Stimulated activated CD4-positive, alpha-beta T cell treated with anti-CD3 and anti-CD28 coated beads, TNF-alpha, amount 100 ng/mL, for 24 hours (primary cell): ENCODE data around the gene FER1L5.

ENCODE experiments used
- DNase-seq, 3 experiments: peaks; one replicate each; pipeline ENCODE4 v3.0.0-alpha.2; 2020; ENCODE audit warnings: low read depth in 3 of 3

FER1L5 gene

DNA sequence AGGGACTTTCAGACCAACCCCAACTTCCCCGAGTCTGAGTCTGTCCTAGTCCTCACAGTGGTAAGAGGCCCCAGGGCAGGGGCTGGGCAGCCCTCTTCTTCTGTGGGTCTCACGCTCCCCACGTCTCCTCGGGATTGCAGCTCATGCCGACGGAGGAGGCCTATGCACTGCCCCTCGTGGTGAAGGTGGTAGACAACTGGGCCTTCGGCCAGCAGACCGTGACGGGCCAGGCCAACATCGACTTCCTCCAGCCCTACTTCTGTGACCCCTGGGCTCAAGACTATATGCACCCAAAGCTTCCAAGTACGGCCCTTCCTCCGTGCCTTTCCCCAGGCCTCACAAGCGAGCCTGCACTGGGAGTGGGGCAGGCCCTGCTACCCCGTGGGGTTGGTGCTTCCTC is 53.0 kb downstream of the FER1L5 start:
- DNase-seq, result no peak

DNA sequence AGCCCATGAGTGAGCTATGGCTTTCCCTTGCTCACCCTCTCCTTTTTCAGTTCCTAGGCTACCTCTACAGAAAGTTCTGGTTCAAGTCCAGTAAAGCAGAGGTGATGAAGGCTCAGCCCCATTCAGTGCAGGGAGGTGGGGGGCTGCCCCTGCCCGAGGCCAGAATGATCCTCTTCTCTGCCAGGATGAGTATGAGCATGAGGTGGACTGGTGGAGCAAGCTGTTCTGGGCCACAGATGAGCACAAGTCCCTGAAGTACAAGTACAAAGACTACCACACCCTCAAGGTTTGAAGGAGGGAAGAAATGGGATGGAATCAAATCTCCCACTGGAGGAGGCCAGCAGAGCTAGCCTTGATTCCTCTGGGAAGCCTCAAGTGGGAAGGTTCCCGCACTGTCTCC is 54.9 kb downstream of the FER1L5 start:
- DNase-seq, result no peak

DNA sequence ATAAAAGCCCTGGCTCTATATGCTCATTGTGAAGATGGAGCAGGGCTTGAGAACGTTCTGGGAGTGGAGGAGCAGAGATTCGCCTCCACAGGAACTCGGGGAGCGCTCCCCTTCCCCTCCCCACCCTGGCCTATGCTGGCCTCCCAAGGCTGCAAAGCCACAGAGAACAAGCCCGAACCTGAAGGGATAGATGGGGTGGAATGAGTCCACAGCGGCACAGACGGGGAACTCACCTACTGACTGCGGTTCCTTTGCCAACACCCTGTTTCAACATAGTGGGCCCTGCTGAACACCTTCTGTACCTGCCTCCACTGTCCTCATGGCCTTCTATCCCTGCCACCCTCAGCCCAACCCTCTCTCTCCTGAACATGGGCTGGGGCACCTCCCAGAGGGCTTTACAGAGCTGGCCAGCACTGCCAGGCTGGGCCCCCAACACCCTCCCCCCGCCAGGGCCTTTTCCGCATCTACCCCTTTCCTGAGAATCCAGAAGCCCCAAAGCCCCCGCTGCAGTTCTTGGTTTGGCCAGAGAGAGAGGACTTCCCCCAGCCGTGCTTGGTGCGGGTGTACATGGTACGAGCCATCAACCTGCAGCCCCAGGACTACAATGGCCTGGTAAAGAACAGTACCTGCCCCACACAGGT is 55.8 kb downstream of the FER1L5 start:
- no peak for DNase-seq

DNA sequence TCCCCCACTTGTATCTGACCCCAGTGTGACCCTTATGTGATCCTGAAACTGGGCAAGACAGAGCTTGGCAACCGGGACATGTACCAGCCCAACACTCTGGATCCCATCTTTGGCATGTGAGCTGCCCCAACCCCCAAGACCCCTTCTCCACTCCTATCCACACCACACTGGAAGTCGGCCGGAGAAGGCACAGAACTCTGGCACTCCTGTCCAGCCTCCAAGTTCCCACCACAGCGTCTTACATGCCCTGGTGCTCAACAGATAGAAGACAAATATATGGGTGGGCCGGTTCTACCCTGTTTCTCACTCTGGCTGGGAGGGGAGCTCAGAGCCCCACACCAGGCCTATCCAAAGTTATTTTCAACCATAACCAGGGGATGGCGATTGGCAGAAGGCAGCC is 56.5 kb downstream of the FER1L5 start:
- no peak for DNase-seq

DNA sequence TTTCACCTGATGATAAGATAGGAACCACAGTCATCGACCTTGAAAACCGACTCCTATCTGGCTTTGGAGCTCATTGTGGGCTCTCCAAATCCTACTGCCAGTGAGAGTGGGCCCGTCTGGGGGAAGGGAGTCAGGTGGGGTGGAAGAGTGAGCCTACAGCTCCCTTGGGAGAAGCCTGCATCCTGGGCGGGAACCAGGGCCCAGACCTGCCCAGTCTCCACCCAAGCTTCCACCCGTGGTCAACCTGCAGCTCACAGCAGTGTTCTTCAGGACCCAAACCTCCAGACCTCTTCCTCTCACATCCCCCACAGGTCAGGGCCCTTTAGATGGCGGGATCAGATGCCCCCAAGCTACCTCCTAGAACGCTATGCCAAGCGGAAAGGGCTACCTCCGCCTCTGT is 57.1 kb downstream of the FER1L5 start:
- DNase-seq, result no peak

DNA sequence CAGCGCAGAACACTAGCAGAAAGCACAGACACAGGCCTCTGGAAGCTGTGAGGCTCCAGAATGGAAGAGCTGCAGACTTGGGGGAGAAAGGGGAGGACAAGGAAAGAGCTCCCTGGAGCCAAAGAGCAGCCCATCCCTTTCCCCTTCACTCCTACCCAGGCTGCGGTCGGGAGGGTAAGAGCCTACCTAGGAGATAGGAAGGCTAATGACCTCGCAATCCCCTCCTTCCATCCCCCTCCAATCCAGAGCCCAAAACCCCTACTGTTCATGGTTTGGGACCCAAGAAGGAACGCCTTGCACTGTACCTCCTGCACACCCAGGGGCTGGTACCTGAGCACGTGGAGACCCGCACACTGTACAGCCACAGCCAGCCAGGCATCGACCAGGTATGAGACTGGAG is 57.5 kb downstream of the FER1L5 start:
- no peak for DNase-seq

DNA sequence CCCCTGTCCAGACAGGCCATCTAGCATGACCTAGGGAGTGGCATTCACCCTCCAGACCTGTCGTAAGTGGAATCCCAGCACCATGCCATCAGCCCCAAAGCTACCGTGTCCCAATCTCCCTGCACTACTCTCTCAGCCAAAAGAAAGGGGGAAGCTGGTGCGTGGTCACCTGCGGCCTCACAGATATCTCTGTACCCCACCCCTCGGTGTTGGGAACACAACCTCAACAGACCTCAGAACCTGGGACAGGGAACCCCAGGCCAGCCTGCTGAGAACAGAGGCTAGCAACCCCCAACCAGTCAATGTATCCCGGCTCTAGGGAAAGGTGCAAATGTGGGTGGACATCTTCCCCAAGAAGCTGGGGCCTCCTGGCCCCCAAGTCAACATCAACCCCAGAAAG is 59.1 kb downstream of the FER1L5 start:
- DNase-seq, result no peak

DNA sequence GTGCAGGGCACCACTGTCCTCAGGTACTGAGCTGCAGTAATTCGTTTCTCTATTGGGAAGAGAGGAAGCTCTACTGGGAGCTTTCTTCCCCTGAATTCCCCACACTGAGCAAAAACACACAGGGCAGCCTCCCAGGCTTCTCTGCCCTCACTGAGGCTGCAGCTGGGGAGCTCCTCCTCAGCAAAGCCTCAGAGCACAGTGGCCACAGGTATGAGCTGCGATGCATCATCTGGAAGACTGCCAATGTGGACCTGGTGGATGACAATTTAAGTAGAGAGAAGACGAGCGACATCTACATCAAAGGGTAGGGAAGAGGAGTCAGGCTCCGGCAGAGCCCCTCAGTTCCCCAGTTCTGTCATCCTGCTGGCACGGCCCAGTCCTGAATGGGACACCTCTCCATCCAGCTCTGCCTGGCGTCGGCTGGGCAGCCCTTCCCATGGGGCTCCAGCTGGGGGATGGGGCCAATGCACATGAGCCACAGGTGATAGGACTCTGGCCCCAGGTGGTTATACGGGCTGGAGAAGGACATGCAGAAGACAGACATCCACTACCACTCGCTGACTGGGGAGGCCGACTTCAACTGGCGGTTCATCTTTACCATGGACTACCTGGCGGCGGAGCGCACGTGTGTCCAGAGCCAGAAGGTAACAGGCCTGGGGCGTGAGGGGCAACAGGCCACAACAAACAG is 59.7 kb downstream of the FER1L5 start:
- no peak for DNase-seq

DNA sequence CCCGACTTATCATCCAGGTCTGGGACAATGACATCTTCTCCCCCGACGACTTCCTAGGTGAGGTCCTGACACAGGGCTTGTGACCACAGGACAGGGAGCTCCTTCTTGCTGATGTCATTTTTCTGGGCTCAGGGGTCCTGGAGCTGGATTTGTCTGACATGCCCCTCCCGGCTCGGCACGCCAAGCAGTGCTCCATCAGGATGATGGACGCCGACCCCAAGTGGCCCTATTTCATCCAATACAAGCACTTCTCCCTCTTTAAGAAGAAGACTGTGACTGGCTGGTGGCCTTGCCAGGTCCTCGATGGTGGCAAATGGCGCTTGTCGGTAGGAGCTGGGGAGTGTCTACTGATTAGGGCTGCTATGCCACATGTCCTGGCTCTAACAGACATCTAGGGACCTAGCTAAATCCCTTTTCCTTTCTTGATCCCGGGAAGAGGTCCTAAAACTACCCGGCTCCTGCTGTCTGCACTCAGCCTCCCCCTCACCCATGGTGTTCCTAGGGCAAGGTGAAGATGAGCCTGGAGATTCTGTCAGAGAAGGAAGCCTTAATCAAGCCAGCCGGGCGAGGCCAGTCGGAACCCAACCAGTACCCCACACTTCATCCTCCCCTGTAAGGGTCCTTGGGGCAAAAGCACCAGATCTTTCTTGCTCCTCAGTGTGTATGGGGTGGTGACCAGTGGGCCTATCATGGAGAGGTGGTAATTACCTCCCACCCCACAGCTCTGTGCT is 60.6 kb downstream of the FER1L5 start:
- DNase-seq, result no peak

DNA sequence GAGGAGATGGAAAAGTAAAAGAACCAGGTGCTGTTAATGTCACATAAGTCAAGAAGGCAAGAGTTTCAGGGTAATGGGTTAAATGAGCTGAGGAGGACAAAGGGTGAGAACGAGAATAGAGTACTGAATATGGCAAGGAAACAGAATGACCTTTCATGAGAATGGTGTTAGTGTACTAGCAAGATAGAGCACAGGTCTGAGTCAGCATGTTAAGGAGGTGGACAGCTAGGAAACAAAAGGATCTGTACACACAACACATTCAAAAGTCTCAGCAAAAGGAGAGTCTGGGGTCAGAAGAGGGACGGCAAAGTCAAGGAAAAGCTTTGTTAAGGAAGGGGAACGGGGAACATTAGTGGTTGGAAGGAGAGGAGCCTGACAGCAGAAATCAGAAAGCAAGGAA is 68.4 kb downstream of the FER1L5 start:
- DNase-seq, result no peak

DNA sequence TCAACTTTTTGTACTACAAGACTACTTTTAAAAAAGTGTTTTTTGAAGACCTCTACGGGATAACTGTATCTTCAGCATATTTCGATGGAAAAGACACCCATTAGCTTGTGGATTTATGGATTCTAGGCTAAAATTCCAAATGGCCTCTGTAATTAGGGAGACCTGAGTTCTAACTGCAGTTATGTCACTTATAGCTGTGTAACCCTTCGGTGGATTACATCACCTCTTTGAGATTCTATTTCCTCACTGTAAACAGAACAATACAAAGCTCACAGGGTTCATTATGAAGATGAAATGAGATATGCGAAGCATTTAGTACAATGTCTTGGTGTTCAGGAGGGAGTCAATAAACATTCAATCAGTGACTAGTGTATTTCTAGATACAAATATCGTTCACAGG is 73.1 kb downstream of the FER1L5 start:
- DNase-seq, result no peak

DNA sequence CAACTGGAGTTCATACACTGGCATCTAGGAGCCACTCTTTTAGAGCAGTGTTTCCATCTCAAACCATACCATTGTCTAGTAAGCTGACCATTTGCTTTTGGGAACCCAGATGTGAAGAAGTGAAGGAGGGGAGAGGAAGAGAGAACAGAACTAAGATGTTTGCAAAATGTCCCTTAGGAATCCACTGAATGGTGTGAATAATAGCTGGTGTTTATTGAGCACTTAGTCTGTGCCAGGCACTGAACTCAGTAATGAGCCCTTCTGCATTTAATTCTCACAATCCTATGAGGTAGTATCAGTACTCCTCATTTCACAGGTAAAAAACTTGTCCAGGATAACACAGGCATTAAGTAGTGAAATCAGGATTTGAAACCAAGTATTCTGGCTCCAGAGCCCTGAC is 73.8 kb downstream of the FER1L5 start:
- no peak for DNase-seq

DNA sequence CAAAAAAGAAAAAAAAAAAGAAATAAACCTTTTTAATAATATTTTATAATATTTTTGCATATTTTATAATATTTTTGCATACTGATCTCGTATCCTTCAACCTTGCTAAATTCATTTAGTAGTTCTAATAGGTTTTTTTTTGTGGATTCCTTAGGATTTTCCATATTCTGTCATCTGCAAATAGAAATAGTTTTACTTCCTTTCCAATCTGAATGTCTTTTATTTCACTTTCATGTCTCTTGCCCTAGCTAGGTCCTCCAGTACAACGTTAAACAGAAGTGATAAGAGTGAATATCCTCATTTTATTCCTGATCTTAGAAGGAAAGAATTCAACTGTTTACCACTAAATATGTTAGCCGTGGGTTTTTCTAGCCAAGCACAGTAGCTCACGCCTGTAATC is 83.6 kb downstream of the FER1L5 start:
- DNase-seq, result no peak

DNA sequence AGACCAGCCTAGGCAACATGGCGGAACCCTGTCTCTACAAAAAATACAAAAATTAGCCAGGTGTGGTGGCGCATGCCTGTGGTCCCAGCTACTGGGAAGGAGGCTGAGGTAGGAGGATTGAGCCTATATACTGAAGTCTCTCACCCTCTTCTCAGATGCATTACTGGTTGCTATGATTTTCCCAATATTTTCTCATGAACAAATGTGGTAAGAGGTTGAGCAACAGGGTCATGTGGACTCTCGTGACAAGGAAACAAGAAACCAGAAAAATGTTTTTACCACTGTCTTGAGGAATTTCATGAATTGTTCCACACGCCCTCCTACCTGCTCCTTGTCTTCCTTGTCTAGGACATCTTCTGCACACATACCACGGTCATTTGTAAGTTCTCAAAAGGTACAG is 84.9 kb downstream of the FER1L5 start:
- DNase-seq, result no peak

DNA sequence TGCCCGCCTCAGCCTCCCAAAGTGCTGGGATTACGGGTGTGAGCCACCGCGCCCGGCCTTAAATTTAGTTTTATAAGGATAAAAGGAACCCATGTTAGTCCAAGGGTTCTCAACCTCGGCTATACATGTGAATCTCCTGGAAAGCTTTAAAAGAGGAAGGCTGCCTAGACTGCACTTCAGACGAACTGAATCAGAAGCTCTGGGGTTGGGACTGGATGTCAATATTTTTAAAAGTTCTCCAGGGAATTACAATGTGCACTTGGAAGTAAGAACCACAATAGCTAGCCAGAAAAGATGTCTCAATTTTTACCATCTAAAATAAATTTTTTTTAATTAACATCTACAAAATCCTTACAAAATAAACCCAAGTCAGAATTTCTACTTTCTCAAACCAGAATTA is 87.2 kb downstream of the FER1L5 start:
- no peak for DNase-seq

DNA sequence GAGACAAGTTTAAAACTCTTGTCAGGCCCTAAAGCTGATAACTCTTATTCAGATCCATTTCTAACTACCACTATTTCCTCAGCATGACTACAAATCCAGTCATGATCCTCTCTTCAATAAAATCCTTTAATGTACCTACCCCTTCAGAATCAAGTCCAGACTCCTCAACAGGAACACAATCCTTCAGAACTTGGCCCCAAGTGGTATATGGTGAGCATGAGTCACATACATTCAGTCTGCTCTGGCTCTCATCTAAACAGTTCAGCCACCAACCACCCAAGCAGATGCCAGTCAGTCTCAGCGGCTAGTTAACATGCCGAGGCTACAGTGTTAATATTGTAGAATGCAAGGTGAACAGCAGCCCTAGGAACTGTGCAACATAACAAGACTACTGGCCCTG is 87.6 kb downstream of the FER1L5 start:
- DNase-seq, result no peak

DNA sequence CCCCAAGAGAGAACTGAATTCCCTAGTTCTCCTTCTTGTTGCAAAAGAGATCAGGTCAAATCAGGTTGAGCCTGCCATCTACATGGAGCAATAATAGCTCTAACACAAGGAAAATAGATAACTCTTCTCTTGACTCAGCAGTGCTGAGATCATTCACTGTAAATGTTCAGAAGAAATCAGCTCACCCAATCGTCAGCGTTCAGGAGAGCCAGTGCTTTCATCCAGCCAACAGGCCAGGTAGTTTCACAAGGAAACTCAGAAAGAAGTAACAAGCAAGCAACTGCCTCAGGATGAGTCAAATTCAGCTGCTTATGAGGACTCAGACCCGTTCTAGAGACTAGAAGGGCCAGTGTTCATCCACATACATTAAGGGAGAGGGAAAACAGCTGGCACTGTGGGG is 91.4 kb downstream of the FER1L5 start:
- no peak for DNase-seq

DNA sequence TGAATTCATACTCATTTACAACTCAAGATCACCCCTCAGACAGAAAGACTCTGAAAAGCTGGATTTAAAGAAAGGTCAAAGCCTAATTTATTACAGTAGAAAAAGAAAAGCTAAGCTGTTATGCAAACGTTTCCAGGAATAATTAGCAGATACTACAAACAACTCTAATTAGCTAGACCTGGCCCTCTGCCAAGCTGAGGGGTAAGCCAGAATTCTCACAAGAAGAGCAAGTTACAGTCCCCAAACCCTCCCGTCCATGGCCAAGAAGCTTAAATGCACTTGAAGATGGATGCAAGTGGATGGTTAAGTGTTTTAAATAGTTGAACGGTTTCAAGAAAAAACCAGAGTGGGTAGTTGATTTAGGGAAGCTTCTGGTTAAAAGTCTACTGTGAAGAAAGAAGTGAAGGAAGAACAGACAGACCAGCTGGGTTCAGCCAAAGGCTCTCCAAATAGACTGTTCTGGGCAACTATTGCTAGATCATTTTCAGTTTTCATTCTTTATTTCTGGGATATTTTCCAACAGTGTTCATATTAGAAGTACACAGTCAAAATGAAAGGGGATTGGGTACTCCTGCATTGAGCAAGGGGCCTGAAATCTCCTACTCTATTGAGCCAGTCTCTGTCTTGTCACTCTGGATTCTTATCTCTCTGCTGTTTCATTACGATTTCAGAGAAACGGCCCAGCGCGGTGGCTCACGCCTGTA is 92.5 kb downstream of the FER1L5 start:
- no peak for DNase-seq

DNA sequence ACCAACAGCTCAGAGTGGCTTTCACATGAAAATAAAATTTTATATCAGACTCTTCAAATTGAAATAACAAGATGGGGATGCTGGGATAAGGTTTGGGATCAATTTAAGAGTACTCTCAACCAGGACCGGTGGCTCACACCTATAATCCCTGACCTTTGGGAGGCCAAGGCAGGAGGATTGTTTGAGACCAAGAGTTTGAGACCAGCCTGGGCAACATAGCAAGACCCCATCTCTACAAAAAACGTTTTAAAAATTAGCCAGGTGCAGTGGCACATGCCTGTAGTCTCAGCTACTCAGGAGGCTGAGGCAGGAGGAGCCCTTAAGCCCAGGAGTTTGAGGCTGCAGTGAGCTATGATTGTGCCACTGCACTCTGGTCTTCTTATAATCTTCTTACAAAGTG is 94.7 kb downstream of the FER1L5 start:
- DNase-seq, result no peak

DNA sequence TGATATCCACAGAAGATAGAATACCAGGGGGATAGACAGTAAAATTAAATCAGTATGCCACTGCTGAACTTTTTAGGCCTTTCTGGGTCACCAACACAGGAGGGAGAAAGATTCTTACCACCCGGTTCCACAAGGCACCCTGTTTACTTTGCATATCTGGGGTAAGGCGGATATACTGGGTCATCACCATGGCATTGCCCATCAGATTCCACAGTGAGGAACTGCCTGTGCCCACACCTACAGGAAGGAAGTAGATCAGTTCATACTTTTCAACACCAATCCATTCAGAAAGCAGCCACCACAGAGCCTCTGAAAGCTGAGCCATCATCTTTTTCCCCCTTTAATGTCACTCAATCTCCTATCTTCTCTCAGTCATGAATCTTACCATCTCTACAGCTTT is 95.3 kb downstream of the FER1L5 start:
- no peak for DNase-seq

DNA sequence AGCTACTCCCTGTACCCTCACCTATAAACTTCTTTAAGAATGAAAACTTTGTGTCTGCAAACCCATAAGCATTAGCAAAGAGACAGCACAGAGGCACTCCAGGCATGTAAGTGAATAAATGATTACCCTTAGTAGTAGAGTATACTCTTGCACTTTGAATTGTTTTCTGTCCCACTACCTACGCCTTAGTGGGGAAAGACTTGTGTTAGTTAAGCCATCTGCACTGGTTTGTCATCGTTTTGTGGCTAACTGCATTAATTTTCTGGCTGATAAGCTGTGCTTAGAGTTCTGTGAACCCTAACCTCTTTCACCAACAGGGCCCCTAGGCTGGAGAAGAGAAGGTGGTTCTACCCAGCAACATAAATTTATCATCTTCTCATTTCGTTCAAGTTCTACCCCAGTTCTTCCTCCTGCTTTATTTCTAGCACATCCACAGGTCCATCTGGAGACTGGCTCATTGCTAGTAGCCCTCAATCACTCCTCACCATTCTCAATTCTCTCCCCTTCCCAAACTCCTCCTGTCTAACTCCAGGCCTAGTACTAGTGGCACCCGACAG is 96.6 kb downstream of the FER1L5 start:
- no peak for DNase-seq
